Muscle layer of colon (tissue), 2 donors: ENCODE measurements around the gene P2RY8.
"Not testable (repeated sequence)": the region's sequence is repeated elsewhere in the genome, so short reads cannot be mapped to it uniquely, and the experiment has no call there.

Source experiments
- H3K27ac ChIP-seq: one replicate; pipeline ENCODE4 v1.7.0; 2013; ENCODE audit warnings: low read depth, mild to moderate bottlenecking, low read length, moderate library complexity
- H3K27me3 ChIP-seq, 2 donors: one replicate each; pipeline ENCODE4 v1.7.0; 2013; ENCODE audit warnings: low read length in 2 of 2, mild to moderate bottlenecking in 2 of 2; ENCODE audit not compliant: insufficient read depth in 2 of 2, control insufficient read depth in 1 of 2
- H3K36me3 ChIP-seq: one replicate; pipeline ENCODE4 v1.7.0; 2013; ENCODE audit warnings: mild to moderate bottlenecking, low read length; ENCODE audit not compliant: insufficient read depth
- H3K4me1 ChIP-seq: one replicate; pipeline ENCODE4 v1.7.0; 2013; ENCODE audit warnings: mild to moderate bottlenecking, low read length; ENCODE audit not compliant: insufficient read depth
- H3K4me3 ChIP-seq, 2 donors: one replicate each; pipeline ENCODE4 v1.7.0; 2013; ENCODE audit warnings: low read length in 2 of 2, low read depth in 1 of 2, mild to moderate bottlenecking in 1 of 2, moderate library complexity in 1 of 2
- H3K9ac ChIP-seq: one replicate; pipeline ENCODE4 v1.7.0; 2013; ENCODE audit warnings: low read length
- H3K9me3 ChIP-seq: one replicate; pipeline ENCODE4 v1.7.0; 2013; ENCODE audit warnings: mild to moderate bottlenecking, low read length
- donor health status: abdominal sarcoma.
- donor health status: Adenocarcinoma of cecum.

Gene P2RY8

DNA sequence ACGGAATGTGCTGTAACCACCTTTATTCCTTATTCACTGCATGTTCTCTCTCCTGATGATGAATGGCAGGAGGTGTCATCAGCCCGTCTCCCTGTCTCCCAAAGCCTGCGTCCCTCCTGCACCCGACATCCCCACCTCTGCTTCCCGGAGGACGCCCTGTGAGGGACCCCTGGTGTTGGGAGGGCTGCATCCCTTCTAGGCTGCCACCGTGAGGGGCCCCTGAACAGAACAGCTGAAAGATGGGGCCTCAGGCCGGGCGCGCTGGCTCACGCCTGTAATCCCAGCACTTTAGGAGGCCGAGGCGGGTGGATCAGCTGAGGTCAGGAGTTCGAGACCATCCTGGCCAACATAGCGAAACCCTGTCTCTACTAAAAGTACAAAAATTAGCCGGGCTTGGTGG is 110.7 kb downstream of the P2RY8 start:
- H3K4me3 ChIP-seq = not testable (repeated sequence)
- H3K36me3 ChIP-seq = peaks cover 32% of the 10 kb centered on the region

DNA sequence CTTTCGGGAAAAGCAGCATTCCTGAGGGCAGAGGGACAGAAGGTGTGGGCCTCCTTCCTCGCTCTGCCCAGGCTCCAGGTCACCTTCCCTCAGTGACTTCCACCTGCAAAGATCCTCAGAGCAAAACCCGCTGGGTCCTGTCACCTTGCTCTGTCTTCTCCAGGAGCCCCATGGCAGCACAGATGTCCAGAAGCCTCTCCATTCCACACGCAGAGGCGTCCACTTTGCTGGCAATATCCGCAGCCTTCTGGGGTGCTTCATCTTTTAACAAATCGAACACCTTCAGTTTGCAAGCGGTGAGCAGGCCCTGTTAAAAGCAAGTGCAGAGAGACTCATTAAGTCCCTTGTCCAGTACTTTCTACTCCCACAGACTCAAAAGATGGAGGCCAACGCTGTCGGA is 111.6 kb downstream of the P2RY8 start:
- Histone ChIP-seq H3K9ac (no peak overlapping the region), H3K4me3 (no peak overlapping the region), H3K27me3 (no peaks in the 10 kb centered on the region), H3K4me1 (no peaks in the 10 kb centered on the region), H3K27ac (no peak overlapping the region), H3K9me3 (peaks cover 6% of the 10 kb centered on the region), H3K36me3 (peaks cover 42% of the 10 kb centered on the region)

More for the DNA sequence above, 110.7 kb downstream of the P2RY8 start:
- H3K27ac ChIP-seq, H3K27me3 ChIP-seq, H3K4me1 ChIP-seq, H3K9me3 ChIP-seq, H3K9ac ChIP-seq: not testable (repeated sequence)

- Histone ChIP-seq H3K27ac (no peak overlapping the region), H3K9me3 (peaks cover 6% of the 10 kb centered on the region), H3K9ac (no peak overlapping the region), H3K27me3 (no peaks in the 10 kb centered on the region), H3K36me3 (peaks cover 44% of the 10 kb centered on the region), H3K4me1 (no peaks in the 10 kb centered on the region), H3K4me3 (no peak overlapping the region)
Observed at GRCh38 chrX:1424147-1424851, 112.7 kb downstream of the P2RY8 start.

GRCh38 chrX:1423215-1423614 is 113.8 kb downstream of the P2RY8 start:
- Histone ChIP-seq H3K4me3 (no peak overlapping the region), H3K9ac (no peak overlapping the region), H3K36me3 (peaks cover 49% of the 10 kb centered on the region), H3K9me3 (peaks cover 9% of the 10 kb centered on the region), H3K27me3 (no peaks in the 10 kb centered on the region), H3K27ac (no peak overlapping the region), H3K4me1 (no peaks in the 10 kb centered on the region)

DNA sequence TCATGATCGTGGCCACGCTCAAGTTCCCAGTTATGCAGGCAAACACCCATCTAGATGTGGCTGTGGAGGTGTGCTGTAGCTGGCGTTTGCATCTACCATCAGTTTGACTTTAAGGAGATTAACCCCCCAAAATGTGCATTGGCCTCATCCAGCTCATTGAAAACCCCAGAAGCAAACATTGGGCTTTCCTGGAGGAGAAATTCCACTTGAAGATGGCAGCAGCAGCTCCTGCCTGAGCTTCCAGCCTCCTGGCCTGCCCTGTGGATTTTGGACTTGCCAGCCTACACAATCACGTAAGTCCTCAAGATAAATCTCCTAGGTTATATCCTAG is 114.9 kb downstream of the P2RY8 start:
- Histone ChIP-seq H3K9ac (no peak overlapping the region), H3K4me3 (no peak overlapping the region), H3K27ac (no peak overlapping the region), H3K27me3 (no peaks in the 10 kb centered on the region), H3K9me3 (peaks cover 9% of the 10 kb centered on the region), H3K4me1 (no peaks in the 10 kb centered on the region), H3K36me3 (peaks cover 50% of the 10 kb centered on the region)

- H3K27ac ChIP-seq = no peak overlapping the region
- H3K4me1 ChIP-seq = no peaks in the 10 kb centered on the region
- H3K27me3 ChIP-seq = no peaks in the 10 kb centered on the region
- H3K9ac ChIP-seq = no peak overlapping the region
- no peak overlapping the region for H3K4me3 ChIP-seq
- H3K9me3 ChIP-seq = peaks cover 9% of the 10 kb centered on the region
- H3K36me3 ChIP-seq = peaks cover 48% of the 10 kb centered on the region
Observed at GRCh38 chrX:1421433-1422134, 115.4 kb downstream of the P2RY8 start.

DNA sequence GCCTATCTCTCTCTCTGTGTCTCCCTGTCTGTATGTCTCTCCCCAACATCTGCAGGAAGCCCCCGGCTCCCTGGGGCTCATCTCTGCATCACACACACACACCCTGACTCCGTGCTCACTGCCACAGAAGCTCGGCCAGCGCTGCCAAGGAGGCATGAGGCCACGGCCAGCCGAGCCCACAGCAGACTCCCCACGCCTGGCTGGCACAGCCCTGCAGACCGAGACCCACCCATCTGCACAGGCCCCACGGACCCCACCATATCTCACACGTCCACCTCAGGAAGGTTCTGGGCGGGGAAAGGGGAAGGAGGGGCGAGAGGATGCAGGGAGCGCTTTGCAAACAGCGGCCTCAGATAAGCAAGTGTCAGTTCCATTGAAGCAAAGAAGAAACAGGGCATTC is 116.6 kb downstream of the P2RY8 start:
- Histone ChIP-seq H3K9me3 (peaks cover 9% of the 10 kb centered on the region), H3K36me3 (peaks cover 50% of the 10 kb centered on the region), H3K27me3 (no peaks in the 10 kb centered on the region), H3K4me3 (no peak overlapping the region), H3K27ac (no peak overlapping the region), H3K9ac (no peak overlapping the region), H3K4me1 (no peaks in the 10 kb centered on the region)

- Histone ChIP-seq H3K4me1 (no peaks in the 10 kb centered on the region), H3K9me3 (peaks cover 9% of the 10 kb centered on the region), H3K36me3 (peaks cover 47% of the 10 kb centered on the region), H3K27ac (no peak overlapping the region), H3K9ac (no peak overlapping the region), H3K27me3 (no peaks in the 10 kb centered on the region), H3K4me3 (no peak overlapping the region)
Observed at GRCh38 chrX:1419545-1420355, 117.2 kb downstream of the P2RY8 start.

DNA sequence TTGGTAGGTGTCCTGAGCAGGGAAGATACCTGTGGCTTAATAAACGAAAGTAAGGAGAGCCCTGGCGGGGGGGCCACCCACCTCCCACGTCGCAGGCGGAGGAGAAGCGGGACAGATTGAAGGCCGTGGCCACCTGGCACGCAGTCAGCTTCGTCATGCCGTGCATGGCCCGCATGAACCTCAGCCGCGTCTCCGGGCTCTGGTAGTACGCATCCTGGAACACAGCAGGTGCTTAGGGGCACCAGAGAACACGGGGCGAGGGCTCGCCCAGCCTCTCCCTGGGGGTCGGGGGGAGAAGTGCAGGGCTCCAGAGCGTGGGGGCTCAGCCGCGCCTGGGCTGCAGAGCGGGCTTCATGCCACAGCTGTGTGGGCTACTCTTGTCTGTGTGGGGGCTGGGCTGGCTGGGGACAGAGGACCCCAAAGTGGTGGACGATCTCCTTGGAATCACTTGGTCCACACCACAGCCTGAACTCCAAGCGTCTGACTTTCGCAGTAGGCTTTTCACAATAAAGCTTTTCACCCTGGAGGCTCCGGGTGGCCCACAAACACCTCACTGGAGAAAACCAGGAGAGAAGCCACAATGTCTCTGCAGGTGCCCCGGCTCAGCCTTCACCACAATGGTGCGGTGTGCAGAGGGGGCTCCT is 118.0 kb downstream of the P2RY8 start:
- Histone ChIP-seq H3K27ac (no peak overlapping the region), H3K9me3 (peaks cover 9% of the 10 kb centered on the region), H3K4me3 (no peak overlapping the region), H3K9ac (no peak overlapping the region), H3K4me1 (no peaks in the 10 kb centered on the region), H3K27me3 (no peaks in the 10 kb centered on the region), H3K36me3 (peaks cover 49% of the 10 kb centered on the region)

GRCh38 chrX:1417921-1418771 is 118.8 kb downstream of the P2RY8 start:
- H3K27ac ChIP-seq = no peak overlapping the region
- H3K36me3 ChIP-seq = peaks cover 53% of the 10 kb centered on the region
- no peaks in the 10 kb centered on the region for H3K4me1 ChIP-seq
- H3K27me3 ChIP-seq = no peaks in the 10 kb centered on the region
- H3K4me3 ChIP-seq = no peak overlapping the region
- peaks cover 9% of the 10 kb centered on the region for H3K9me3 ChIP-seq
- H3K9ac ChIP-seq = no peak overlapping the region
